Measurements from ENCODE around the gene SMYD3. TPM values are rescaled to one million over a fixed set of nuclear protein-coding genes. Genes with fewer than 3 reads are reported as not detected.

Gene SMYD3
- total RNA-seq, 1 experiment from 2014 or later = 25.5 TPM

DNA sequence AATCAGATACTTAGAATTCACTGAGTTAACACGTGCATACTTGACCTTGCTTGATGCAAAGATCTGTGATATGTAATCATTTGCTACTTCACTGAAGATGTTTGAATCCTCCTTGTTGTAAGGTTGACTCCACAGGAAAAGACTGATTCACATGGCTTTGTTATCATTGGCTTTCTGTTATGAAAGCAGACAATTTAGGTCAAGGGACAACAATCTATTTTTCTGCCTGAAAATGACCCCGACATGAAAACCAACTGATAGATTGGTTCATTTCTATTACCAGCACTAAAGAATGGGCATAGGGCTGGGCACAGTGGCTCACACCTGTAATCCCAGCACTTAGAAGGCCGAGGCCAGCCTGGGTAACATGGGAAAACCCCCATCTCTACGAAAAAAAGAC, 546.9 kb downstream of the SMYD3 start:
- Histone ChIP-seq H3K18ac (ENCODE audit: insufficient read length, low read depth, low read length) (no peak overlapping the region), H3K9ac (ENCODE audit: extremely low read depth, insufficient read length, low read length) (no peak overlapping the region), H3K79me1 (ENCODE audit: insufficient read depth, low read depth, low read length, poor library complexity, severe bottlenecking) (no peaks in the 10 kb centered on the region), H3K27ac (ENCODE audit: insufficient read length, low read depth, low read length) (no peak overlapping the region), H3K4me2 (ENCODE audit: insufficient read depth, insufficient read length, low read length) (no peak overlapping the region), H2BK12ac (ENCODE audit: insufficient read length, low read depth, low read length) (no peak overlapping the region), H3K4me1 (ENCODE audit: insufficient read depth, low read length) (no peaks in the 10 kb centered on the region), H3K23me2 (ENCODE audit: insufficient read length, low read depth, low read length, poor library complexity, severe bottlenecking) (no peaks in the 10 kb centered on the region), H2AK5ac (ENCODE audit: insufficient read length, low read length) (no peak overlapping the region), H4K5ac (ENCODE audit: insufficient read length, low read depth, low read length) (no peak overlapping the region), H2BK120ac (ENCODE audit: low read depth, low read length, poor library complexity, severe bottlenecking) (no peak overlapping the region), H3K9me3 (ENCODE audit: control insufficient read depth, low read depth, low read length) (no peaks in the 10 kb centered on the region), H3T11ph (ENCODE audit: low read length) (no peak overlapping the region), H2BK5ac (ENCODE audit: insufficient read length, low read length) (no peak overlapping the region), H3K79me2 (ENCODE audit: insufficient read depth, low read length) (no peaks in the 10 kb centered on the region), H3K4ac (ENCODE audit: low read depth, low read length) (no peak overlapping the region), H3K27me3 (ENCODE audit: insufficient read depth, low read length) (no peaks in the 10 kb centered on the region), H2BK15ac (ENCODE audit: low read depth, low read length) (no peak overlapping the region), H4K20me1 (ENCODE audit: control insufficient read depth, insufficient read depth, insufficient read length) (no peaks in the 10 kb centered on the region), H2AFZ (ENCODE audit: low read length) (no peak overlapping the region), H4K91ac (ENCODE audit: insufficient read length, low read depth, low read length) (no peak overlapping the region), H2BK20ac (ENCODE audit: low read depth, low read length, poor library complexity, severe bottlenecking) (no peak overlapping the region), H3K56ac (ENCODE audit: insufficient read length, low read depth, low read length) (no peak overlapping the region), H3K23ac (ENCODE audit: insufficient read length, low read depth, low read length) (no peak overlapping the region), H4K8ac (replicated peaks; ENCODE audit: insufficient read length, low read depth, low read length) (no peak overlapping the region), H3K14ac (ENCODE audit: insufficient read depth, low read length) (no peak overlapping the region)
- Mint-ChIP-seq H3K4me1 (peaks cover 0 to 5% of the 10 kb centered on the region in 2 experiments; a peak in 1 of 4 replicates), H3K27ac (no peak overlapping the region), H3K9me3 (no peaks in the 10 kb centered on the region), H3K36me3 (ENCODE audit: insufficient read depth in 1 of 3, low read depth in 3 of 3) (no peaks in the 10 kb centered on the region), H3K27me3 (ENCODE audit: low read depth) (no peaks in the 10 kb centered on the region), H3K4me3 (no peak overlapping the region)
- TF ChIP-seq CTCF (conservative IDR thresholded peaks at IDR 0.05) = no peak
- WGBS (ENCODE audit: extremely low coverage, insufficient read length, low lambda C conversion rate) = no CpG with 5 or more reads among the region's 4 CpGs
- DNase-seq = no peak

All from H9 (cell line).